Uterus (tissue), 2 donors: ENCODE measurements around the gene ANKRD16.

Experiments used
- POLR2A ChIP-seq, 2 donors: fragments of 450-650 bp; IDR thresholded peaks; one replicate each; pipeline ENCODE4 v1.6.1; 2016; ENCODE audit warnings: antibody characterized with exemption in 2 of 2, mild to moderate bottlenecking in 1 of 2, moderate library complexity in 1 of 2
- TF ChIP-seq, protein P1 (sequence below), 4 experiments: fragments of 200-600 bp in 2 of 4; fragments of 450-650 bp in 2 of 4; sonication (generic) in 2 of 4; IDR thresholded peaks; one replicate each; pipeline ENCODE4 v1.5.1; 2016 to 2019; ENCODE audit warnings: antibody characterized with exemption in 4 of 4, mild to moderate bottlenecking in 2 of 4, moderate library complexity in 1 of 4

- TF ChIP-seq, protein P1, sequence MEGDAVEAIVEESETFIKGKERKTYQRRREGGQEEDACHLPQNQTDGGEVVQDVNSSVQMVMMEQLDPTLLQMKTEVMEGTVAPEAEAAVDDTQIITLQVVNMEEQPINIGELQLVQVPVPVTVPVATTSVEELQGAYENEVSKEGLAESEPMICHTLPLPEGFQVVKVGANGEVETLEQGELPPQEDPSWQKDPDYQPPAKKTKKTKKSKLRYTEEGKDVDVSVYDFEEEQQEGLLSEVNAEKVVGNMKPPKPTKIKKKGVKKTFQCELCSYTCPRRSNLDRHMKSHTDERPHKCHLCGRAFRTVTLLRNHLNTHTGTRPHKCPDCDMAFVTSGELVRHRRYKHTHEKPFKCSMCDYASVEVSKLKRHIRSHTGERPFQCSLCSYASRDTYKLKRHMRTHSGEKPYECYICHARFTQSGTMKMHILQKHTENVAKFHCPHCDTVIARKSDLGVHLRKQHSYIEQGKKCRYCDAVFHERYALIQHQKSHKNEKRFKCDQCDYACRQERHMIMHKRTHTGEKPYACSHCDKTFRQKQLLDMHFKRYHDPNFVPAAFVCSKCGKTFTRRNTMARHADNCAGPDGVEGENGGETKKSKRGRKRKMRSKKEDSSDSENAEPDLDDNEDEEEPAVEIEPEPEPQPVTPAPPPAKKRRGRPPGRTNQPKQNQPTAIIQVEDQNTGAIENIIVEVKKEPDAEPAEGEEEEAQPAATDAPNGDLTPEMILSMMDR (IDR thresholded peaks at IDR 0.05), result no peak
- no peak for TF ChIP-seq POLR2A (IDR thresholded peaks at IDR 0.05)
Measured at GRCh38 chr10:5882961-5883360, 6.7 kb downstream of the ANKRD16 start.
